Right ventricle myocardium superior (tissue), 1 donor: ENCODE data around the gene DEPDC5. TPM values are rescaled to one million over a fixed set of nuclear protein-coding genes. Genes with fewer than 3 reads are reported as not detected.

Experiments
- ATAC-seq: fragments of 200-7000 bp; cut with Tn5 transposase; one replicate; pipeline ENCODE4 v1.9.1; 2020; ENCODE audit warnings: mild to moderate bottlenecking; ENCODE audit not compliant: poor library complexity
- DNase-seq: peaks from one replicate; pipeline ENCODE4 v3.0.0-alpha.2; 2020
- intact Hi-C: fragments of 100-400 bp; cut with DNase I; formaldehyde crosslinking; loops from one replicate; pipeline ENCODE4 v1.11.2; 2022
- total RNA-seq: library from RNA; stranded (reverse); fragmentation: NEBNext Ultra II Directional; extraction: Animal tissue kit (Norgen Biotek cat#: 25700); gene quantifications from one replicate; pipeline ENCODE4 v1.2.1, GENCODE V29; 2021
- donor health status: DM: no; HTN: yes; CAD: no; lungs with severe emphysema.

The DEPDC5 gene
- total RNA-seq, 1 donor from 2014 or later, result 10.8 TPM

GRCh38 chr22:31836010-31836409 is 82.2 kb downstream of the DEPDC5 start:
- DNase-seq (no peak), ATAC-seq (no peak)
- intact Hi-C loops, result no loop called here

GRCh38 chr22:31838917-31839316 is 85.1 kb downstream of the DEPDC5 start:
- intact Hi-C loops, result no loop called here

GRCh38 chr22:31839986-31840385 is 86.2 kb downstream of the DEPDC5 start:
- ATAC-seq (no peak), DNase-seq (no peak)
- intact Hi-C loops, result loop anchor here (10.0 kb wide), 1 partner anchor 65 kb away; no protein-coding TSS in a partner anchor

More at GRCh38 chr22:31838917-31839316, 85.1 kb downstream of the DEPDC5 start:
- no peak for ATAC-seq
- DNase-seq, result no peak

- intact Hi-C loops, result loop anchor here (10.0 kb wide), 1 partner anchor 64 kb away; no protein-coding TSS in a partner anchor
- DNase-seq (no peak), ATAC-seq (no peak)
These were observed 86.8 kb downstream of the DEPDC5 start for GRCh38 chr22:31840585-31840984.

GRCh38 chr22:31841078-31841827 is 87.4 kb downstream of the DEPDC5 start:
- no peak for ATAC-seq
- no peak for DNase-seq
- intact Hi-C loops, result loop anchor here (10.0 kb wide), 1 partner anchor 64 kb away; no protein-coding TSS in a partner anchor

GRCh38 chr22:31843526-31843925 is 89.7 kb downstream of the DEPDC5 start:
- intact Hi-C loops, result loop anchor here (10.0 kb wide), 1 partner anchor 61 kb away; no protein-coding TSS in a partner anchor
- no peak for ATAC-seq
- DNase-seq, result no peak

- intact Hi-C loops, result loop anchor here (10.0 kb wide), 1 partner anchor 60 kb away; no protein-coding TSS in a partner anchor
- no peak for DNase-seq
- ATAC-seq, result no peak
These were observed 91.1 kb downstream of the DEPDC5 start for GRCh38 chr22:31844941-31845340.

GRCh38 chr22:31846161-31847115 is 92.6 kb downstream of the DEPDC5 start:
- intact Hi-C loops, result loop anchor here (10.0 kb wide), 1 partner anchor 58 kb away; no protein-coding TSS in a partner anchor
- ATAC-seq, result no peak
- DNase-seq, result no peak

- intact Hi-C loops, result loop anchor here (10.0 kb wide), 1 partner anchor 56 kb away; no protein-coding TSS in a partner anchor
- ATAC-seq, result no peak
These were observed 94.6 kb downstream of the DEPDC5 start for GRCh38 chr22:31848411-31848810.

GRCh38 chr22:31850135-31850534 is 96.3 kb downstream of the DEPDC5 start:
- no peak for DNase-seq
- intact Hi-C loops, result no loop called here

More at GRCh38 chr22:31848411-31848810, 94.6 kb downstream of the DEPDC5 start:
- no peak for DNase-seq

GRCh38 chr22:31852691-31853421 is 99.0 kb downstream of the DEPDC5 start:
- DNase-seq, result no peak
- intact Hi-C loops, result no loop called here
- no peak for ATAC-seq

More at GRCh38 chr22:31850135-31850534, 96.3 kb downstream of the DEPDC5 start:
- ATAC-seq, result no peak

- DNase-seq, result no peak
- intact Hi-C loops, result no loop called here
- ATAC-seq, result no peak
These were observed 100.1 kb downstream of the DEPDC5 start for GRCh38 chr22:31853736-31854495.

GRCh38 chr22:31857247-31857646 is 103.4 kb downstream of the DEPDC5 start:
- ATAC-seq (no peak), DNase-seq (no peak)
- intact Hi-C loops, result no loop called here

GRCh38 chr22:31861226-31861840 is 107.5 kb downstream of the DEPDC5 start:
- intact Hi-C loops, result no loop called here
- ATAC-seq (no peak), DNase-seq (no peak)

GRCh38 chr22:31866918-31867317 is 113.1 kb downstream of the DEPDC5 start:
- intact Hi-C loops, result no loop called here
- ATAC-seq (no peak), DNase-seq (no peak)

GRCh38 chr22:31867386-31868153 is 113.8 kb downstream of the DEPDC5 start:
- intact Hi-C loops, result no loop called here
- no peak for DNase-seq
- no peak for ATAC-seq

- ATAC-seq (no peak), DNase-seq (no peak)
- intact Hi-C loops, result no loop called here
These were observed 115.9 kb downstream of the DEPDC5 start for GRCh38 chr22:31869739-31870138.
